RWPE2 (cell line): Measurements from ENCODE around the gene CILP2.

Source experiments
- ATAC-seq: fragments of 200-7000 bp; cut with Tn5 transposase; 3 replicates; pipeline ENCODE4 v1.9.1; 2021; ENCODE audit warnings: low read depth
- DNase-seq: peaks from one replicate; pipeline ENCODE4 v3.0.0-alpha.2; 2020; ENCODE audit warnings: low spot score
- H3K27ac ChIP-seq: fragments of 450-650 bp; 2 replicates; pipeline ENCODE4 v1.5.1; 2017; ENCODE audit warnings: mild to moderate bottlenecking; ENCODE audit not compliant: poor library complexity, severe bottlenecking
- H3K27me3 ChIP-seq: fragments of 250-450 bp; sonication (Bioruptor Pico); 2 replicates; pipeline ENCODE4 v1.5.1; 2021; ENCODE audit warnings: mild to moderate bottlenecking, moderate library complexity; ENCODE audit not compliant: insufficient read depth, poor library complexity, severe bottlenecking
- H3K36me3 ChIP-seq: fragments of 250-450 bp; sonication (Bioruptor Pico); 2 replicates; pipeline ENCODE4 v1.5.1; 2020; ENCODE audit warnings: low read depth, mild to moderate bottlenecking, moderate library complexity
- H3K4me1 ChIP-seq: fragments of 250-450 bp; sonication (Bioruptor Pico); 2 replicates; pipeline ENCODE4 v1.5.1; 2021; ENCODE audit warnings: mild to moderate bottlenecking, moderate library complexity; ENCODE audit not compliant: insufficient read depth, poor library complexity, severe bottlenecking
- H3K4me3 ChIP-seq: fragments of 250-450 bp; sonication (Bioruptor Pico); 2 replicates; pipeline ENCODE4 v1.5.1; 2021; ENCODE audit warnings: mild to moderate bottlenecking, moderate library complexity; ENCODE audit not compliant: severe bottlenecking
- H3K9me3 ChIP-seq: fragments of 250-450 bp; sonication (Bioruptor Pico); 2 replicates; pipeline ENCODE4 v1.5.1; 2021; ENCODE audit warnings: mild to moderate bottlenecking, moderate library complexity; ENCODE audit not compliant: severe bottlenecking
- TF ChIP-seq, protein P1 (sequence below): fragments of 450-650 bp; IDR thresholded peaks from one replicate; pipeline ENCODE4 v1.5.1; 2017; ENCODE audit warnings: mild to moderate bottlenecking, moderate library complexity; ENCODE audit not compliant: poor library complexity, severe bottlenecking

The CILP2 gene

DNA sequence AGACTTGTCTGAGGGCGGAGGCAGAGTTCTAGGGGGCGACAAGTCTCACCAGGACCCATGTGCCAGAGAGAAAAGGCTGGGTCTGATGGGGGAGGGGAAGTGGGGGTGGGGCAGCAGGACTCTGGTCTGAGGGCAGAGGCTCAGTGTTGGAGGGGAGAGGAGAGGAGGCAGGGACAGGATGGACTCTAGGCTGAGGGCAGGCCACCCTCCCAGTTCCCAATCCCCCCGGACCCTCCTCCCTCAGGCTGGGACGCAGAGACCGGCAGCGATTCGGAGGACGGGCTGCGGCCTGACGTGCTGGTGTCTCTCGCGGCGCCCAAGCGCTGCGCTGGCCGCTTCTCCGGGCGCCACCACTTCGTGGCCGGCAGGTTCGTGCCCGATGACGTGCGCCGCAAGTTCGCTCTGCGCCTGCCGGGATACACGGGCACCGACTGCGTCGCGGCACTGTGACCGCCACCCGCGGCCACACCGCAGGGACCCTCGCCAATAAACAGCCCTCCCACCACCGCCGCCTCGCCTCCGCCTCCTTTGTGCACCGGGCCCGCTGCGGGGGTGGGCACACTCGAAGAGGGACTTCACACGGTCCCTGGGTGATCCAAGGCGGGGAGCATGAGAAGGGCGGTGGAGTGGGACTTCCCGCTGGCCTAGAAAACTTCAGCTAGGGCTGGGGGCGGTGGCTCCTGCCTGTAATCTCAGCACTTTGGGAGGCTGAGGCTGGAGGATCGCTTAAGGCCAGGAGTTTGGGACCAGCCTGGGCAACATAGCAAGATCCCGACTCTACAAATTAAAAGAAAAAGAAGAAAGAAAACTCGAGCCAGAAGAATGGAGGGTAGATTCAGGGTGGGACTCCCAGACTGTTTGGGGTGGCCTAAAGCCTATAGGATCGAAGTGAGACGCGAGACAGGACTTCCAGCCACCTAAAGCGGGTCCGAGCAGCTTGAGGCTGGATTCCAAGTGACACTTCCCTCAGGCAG, 703 bp upstream of the CILP2 start:
- H3K4me3 ChIP-seq: no peak overlapping the region
- peak; percentile 59 for DNase-seq
- TF ChIP-seq, protein P1, sequence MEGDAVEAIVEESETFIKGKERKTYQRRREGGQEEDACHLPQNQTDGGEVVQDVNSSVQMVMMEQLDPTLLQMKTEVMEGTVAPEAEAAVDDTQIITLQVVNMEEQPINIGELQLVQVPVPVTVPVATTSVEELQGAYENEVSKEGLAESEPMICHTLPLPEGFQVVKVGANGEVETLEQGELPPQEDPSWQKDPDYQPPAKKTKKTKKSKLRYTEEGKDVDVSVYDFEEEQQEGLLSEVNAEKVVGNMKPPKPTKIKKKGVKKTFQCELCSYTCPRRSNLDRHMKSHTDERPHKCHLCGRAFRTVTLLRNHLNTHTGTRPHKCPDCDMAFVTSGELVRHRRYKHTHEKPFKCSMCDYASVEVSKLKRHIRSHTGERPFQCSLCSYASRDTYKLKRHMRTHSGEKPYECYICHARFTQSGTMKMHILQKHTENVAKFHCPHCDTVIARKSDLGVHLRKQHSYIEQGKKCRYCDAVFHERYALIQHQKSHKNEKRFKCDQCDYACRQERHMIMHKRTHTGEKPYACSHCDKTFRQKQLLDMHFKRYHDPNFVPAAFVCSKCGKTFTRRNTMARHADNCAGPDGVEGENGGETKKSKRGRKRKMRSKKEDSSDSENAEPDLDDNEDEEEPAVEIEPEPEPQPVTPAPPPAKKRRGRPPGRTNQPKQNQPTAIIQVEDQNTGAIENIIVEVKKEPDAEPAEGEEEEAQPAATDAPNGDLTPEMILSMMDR: no peak

DNA sequence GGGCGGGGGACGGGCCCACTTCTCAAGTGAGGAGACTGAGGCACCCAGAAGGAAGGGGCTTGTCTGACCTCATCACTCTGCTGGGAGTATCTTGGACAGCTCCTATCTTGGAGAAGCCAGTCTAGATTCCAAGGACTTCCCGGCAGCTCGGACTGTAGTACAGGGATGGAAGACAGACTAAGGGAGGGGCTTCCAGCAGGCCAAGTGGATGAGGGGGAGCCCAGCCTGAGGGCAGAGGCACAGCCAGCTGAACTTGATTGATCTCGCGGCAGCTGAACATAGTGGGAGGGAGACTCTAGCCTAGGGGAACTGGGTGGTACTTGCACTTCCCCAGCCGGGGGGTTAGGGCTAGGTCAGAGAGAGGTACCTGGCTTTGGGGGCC, 711 bp downstream of the CILP2 start:
- DNase-seq (no peak), ATAC-seq (0 out of 3 replicates have a peak, but pooled peaks have one; percentile 3)
- no peaks in the 10 kb centered on the region for H3K9me3 ChIP-seq
- no peaks in the 10 kb centered on the region for H3K36me3 ChIP-seq
- H3K4me3 ChIP-seq: no peak overlapping the region
- peaks cover 18% of the 10 kb centered on the region for H3K27me3 ChIP-seq
- TF ChIP-seq, protein P1: no peak
- no peak overlapping the region for H3K27ac ChIP-seq
- H3K4me1 ChIP-seq: no peaks in the 10 kb centered on the region

More for the DNA sequence above, 703 bp upstream of the CILP2 start:
- Histone ChIP-seq H3K36me3 (no peaks in the 10 kb centered on the region), H3K27me3 (peaks cover 18% of the 10 kb centered on the region), H3K9me3 (no peaks in the 10 kb centered on the region), H3K4me1 (no peaks in the 10 kb centered on the region), H3K27ac (no peak overlapping the region)
- no peak for ATAC-seq

DNA sequence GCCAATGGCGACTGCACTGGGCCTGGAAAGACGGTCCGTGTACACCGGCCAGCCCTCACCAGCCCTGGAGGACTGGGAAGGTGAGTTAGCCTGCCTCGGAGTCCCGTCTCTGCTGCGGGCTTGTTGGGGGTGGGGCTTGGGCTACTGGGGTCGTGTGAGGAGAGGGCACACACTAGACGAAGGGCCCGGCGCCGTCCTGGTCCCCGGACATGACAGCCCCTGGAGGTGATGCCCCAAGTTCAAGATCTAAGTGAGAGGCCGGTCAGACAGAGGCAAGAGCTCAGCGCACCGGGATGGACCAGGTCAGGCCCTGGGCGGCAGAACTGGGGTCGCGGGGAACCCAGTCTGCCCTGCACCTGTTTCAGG, 1.6 kb downstream of the CILP2 start:
- DNase-seq: peak; percentile 65
- Histone ChIP-seq H3K27me3 (peaks cover 18% of the 10 kb centered on the region), H3K27ac (no peak overlapping the region), H3K4me3 (no peak overlapping the region), H3K9me3 (no peaks in the 10 kb centered on the region), H3K4me1 (no peaks in the 10 kb centered on the region), H3K36me3 (no peaks in the 10 kb centered on the region)
- no peak for ATAC-seq
- TF ChIP-seq, protein P1: no peak

DNA sequence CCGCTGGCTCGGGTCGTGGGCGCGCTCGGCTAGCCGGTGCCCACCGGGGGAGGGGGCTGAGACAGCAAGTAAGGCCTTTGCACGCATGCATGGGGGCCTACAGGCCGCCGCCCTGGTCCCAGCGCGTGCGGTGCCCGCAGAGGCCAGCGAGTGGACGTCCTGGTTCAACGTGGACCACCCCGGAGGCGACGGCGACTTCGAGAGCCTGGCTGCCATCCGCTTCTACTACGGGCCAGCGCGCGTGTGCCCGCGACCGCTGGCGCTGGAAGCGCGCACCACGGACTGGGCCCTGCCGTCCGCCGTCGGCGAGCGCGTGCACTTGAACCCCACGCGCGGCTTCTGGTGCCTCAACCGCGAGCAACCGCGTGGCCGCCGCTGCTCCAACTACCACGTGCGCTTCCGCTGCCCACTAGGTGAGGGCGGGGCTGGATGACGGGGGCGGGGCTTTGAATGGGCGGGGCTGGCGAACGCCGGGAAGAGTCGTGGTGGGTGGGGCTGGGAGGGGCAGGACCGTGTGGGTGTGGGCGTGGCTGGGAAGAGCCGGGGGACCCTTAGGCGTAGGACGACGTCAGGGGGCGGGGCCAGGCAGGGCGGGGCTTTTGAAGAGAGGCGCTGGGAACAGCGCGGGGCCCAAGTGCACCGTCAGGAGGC, 2.1 kb downstream of the CILP2 start:
- Histone ChIP-seq H3K36me3 (no peaks in the 10 kb centered on the region), H3K27me3 (peaks cover 18% of the 10 kb centered on the region), H3K4me1 (no peaks in the 10 kb centered on the region), H3K27ac (no peak overlapping the region), H3K9me3 (no peaks in the 10 kb centered on the region), H3K4me3 (no peak overlapping the region)
- ATAC-seq: peak; percentile 9; the same call in 1 of the 3 replicates
- TF ChIP-seq, protein P1: no peak
- peak; percentile 84 for DNase-seq
